GM18499 (cell line): ENCODE data around the gene DNAJC15.

Experiments used
- ATAC-seq: cut with Tn5 transposase; IDR thresholded peaks from one replicate; pipeline ENCODE4 v1.9.1; 2021; ENCODE audit warnings: moderate number of reproducible peaks; ENCODE audit not compliant: insufficient read depth, unreplicated experiment

DNAJC15 gene

DNA sequence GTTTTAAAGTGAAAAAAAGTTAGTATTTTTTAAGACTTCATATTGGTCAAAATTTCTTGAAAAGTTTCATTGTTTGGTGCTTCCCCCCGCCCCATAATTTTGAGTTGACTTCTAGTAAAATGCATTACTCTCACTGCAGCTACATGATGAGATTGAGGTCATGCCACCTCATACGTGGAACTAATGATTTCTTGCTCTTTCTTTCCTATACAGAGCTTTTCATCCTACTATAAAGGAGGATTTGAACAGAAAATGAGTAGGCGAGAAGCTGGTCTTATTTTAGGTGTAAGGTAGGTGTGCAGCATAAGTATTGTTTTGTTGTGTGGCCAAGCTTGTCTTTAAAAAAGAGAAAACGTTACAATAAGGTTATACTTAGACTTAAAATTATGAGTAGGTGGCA lies 55.0 kb downstream of the DNAJC15 start:
- ATAC-seq: no peak

DNA sequence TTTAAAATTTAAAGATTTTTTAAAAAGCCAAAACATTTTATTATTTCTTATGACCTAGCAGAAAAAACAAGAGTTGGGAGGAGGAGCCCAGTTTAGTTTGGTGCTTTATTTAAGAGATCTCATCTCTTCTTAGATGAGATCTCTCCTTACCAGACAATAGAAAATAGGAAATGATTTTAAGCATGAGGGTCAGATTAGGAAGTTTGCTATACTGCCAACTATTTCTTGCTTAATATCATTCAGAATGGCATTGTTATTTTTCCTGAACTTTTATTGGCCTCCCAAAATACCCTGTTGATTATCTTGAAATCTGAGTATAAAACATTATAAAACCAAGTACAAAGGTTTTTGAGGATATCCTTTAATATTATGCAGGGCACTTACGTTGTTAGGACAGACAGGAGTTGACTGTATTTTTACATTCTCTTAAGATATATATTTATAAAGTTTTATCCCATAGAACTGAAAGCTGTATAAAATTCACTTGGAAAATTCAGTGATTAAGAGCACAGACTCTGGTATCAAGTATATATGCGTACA lies 56.1 kb downstream of the DNAJC15 start:
- ATAC-seq: no peak

GRCh38 chr13:43080199-43080598 lies 56.8 kb downstream of the DNAJC15 start:
- no peak for ATAC-seq

- no peak for ATAC-seq
Measured at GRCh38 chr13:43081866-43082265, 58.5 kb downstream of the DNAJC15 start.

GRCh38 chr13:43083750-43084149 lies 60.4 kb downstream of the DNAJC15 start:
- no peak for ATAC-seq

- no peak for ATAC-seq
Measured at GRCh38 chr13:43085545-43085944, 62.2 kb downstream of the DNAJC15 start.

DNA sequence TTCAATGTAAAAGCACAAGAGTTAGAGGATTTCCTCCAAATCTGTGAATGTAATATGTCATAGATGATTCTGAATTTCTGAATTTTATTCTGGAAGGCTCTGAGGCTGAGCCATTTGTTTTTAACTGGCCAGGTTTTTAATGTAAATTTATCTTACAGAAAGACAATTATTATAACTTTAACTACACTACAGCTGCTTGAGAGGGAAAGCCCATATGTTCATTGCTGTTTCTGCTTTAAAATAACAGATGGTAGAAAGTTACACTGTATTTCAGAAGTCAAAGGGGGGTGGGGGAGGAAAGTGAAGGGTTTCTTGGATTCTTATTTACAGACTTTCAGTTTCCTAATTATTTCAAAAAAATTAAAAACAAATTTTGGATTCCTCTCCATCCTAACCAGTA lies 62.8 kb downstream of the DNAJC15 start:
- no peak for ATAC-seq

- no peak for ATAC-seq
Measured at GRCh38 chr13:43088093-43088511, 64.7 kb downstream of the DNAJC15 start.

DNA sequence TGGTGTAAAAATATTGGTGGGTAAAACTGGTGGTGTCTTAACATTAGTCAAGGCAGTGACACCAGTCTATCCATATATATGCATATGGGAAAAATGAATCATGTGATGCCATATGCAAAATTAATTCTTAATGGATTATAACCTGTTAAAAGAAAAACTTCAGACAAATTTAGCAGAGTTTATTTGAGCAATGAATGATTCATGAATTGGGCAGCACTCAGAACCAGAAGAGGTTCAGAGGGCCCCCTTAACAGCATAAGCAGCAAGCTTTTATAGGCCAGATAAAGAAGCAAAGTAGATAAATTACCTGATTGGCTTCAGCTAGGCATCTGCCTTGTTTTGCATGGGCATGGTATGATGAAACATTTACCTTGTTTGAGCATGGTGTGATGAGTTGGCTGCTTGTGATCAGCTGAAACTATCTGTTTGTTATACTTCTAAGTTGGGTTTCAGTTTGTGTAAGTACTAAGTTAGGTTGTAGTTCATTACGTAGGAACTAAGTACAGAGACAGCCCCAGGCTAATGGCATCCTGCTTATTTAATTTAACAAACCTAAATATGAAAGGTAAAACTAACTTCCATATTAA lies 66.6 kb downstream of the DNAJC15 start:
- ATAC-seq: no peak

DNA sequence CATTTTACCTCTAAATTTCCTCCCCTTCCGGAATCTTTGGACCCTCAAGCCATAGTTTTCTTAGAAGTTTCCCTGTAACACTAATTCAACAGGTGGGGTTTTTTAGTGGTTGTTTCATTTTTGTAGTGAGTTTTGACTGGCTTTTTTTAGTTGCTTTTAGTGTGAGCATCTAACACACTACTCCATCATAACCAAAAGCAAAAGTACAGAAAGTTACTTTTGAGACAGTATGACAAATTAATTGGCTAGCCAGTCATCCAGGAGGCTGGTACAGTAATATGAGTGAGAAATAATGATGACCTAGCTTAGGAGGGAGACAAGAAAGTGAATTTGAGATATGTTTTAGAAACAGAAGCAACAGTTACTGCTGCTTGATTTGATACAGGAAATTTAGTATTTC lies 71.5 kb downstream of the DNAJC15 start:
- ATAC-seq: peak; percentile 66

DNA sequence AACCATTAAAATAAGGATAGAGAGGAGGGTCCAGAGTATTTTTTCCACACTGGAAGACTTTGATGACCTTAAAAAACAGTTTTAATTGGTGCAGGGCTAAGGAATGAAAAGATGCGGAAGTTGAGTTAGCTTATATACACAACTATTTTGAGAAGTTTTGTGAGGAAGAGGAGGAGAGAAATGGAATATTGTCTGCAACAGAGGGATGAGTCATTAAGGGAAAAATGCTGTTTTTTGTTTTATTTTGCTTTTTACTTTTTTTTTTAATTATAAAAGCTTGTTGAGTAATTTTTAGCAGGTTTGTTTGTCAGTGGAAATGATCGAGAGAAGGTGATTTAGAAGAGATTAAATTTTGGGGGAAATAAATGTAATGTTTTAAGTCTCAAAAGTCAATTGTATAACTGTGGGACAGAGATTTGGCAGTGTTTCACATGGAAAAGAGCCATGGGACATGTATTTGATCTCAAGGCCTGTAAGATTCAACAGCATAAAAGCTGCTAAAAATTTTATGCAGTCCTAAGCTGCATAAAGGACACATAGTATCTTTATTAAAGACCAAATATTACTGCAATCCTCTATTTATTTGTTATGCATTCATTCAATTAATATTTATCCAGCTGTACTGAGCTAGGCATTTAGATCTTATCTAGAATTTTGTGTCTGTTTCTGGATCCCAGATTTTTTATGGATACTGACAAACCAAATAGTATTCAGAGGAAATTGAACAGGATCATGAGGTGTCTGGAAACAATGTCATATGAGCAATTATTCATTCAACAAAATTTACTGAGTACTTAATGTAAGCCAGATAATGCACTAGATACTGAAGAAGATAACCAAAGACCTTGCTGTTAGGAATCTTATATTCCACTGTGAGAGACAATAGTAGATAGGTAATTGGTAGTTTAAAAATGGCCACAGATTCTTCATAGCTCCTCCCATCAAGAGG lies 72.7 kb downstream of the DNAJC15 start:
- no peak for ATAC-seq

GRCh38 chr13:43100667-43101066 lies 77.3 kb downstream of the DNAJC15 start:
- ATAC-seq: no peak

- ATAC-seq: no peak
Measured at GRCh38 chr13:43102304-43102703, 78.9 kb downstream of the DNAJC15 start.

- ATAC-seq: no peak
Measured at GRCh38 chr13:43107780-43108179, 84.4 kb downstream of the DNAJC15 start.

DNA sequence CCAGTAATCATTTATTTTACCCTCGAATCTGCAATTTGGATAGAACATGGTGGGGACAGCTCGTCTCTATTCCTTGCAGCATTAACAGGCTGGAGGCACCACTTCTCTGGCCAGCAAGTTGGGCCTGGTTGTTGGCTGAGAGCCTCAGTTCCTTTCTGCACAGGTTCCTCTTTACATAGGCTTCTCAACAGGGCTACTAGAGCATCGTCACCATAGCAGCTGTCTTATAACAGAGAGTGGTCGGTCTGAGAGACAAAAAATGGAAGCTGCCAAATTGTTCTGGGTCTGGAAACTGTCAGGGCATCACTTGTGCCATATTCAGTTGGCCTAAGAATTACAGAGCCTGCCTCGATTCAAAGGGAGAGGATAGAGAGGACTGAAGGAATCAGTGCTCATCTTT lies 86.7 kb downstream of the DNAJC15 start:
- ATAC-seq: no peak

DNA sequence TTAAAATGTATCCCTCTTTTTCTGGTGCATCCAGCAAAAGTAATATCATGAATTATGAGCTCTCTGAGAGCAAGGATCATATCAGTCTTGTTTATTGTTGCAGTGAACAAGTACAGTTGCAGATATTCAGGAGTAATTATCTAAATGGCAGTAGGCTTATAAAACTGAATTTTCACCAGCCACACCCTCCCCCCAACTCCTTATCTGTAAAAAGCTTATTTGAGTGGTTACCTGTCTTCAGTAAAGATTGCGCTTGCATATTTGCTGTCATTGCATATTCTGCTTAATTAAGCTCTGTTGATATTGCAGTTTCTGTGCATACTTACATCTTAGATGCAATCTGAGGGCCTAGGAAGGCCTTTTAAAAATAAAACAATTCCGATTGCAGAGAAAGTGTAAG lies 87.3 kb downstream of the DNAJC15 start:
- no peak for ATAC-seq

GRCh38 chr13:43111559-43112400 lies 88.4 kb downstream of the DNAJC15 start:
- no peak for ATAC-seq

DNA sequence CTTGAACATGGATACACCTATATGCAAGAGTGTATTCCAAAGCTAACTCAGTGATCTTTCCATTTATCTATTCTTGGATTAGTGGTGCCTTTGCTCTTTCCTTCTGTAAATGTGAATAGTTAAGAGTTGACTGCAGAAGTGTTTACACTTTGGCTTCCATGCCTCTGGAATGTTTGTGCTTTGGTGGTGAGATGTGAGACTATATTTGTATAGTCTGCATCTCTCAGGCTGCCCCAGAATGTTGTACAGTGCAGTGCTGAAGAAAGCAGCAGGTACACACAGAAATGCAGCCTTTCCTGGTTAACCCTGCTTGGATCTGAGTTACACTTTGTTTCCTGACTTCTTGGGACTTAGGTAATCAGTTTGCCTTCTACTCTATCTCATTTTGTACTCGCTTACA lies 90.2 kb downstream of the DNAJC15 start:
- no peak for ATAC-seq

DNA sequence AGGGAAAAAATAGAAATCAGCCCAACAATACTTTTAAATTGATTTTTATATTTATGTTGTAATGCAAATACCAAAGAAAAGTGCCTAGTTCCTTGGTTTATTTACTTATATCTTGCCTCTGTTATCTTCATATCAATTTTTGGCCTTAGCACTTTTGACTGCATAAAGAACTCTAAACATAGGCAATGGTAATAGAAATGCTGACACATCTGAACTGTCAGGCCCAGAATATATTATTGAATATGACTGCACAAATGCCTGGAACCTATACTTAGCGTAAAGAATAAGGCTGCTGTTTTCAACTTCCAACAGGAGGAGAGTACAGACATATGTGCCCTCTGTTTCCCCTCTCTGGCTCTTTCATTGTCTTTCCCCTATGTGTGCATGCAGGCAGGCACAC lies 91.1 kb downstream of the DNAJC15 start:
- no peak for ATAC-seq

GRCh38 chr13:43115141-43115540 lies 91.8 kb downstream of the DNAJC15 start:
- no peak for ATAC-seq

DNA sequence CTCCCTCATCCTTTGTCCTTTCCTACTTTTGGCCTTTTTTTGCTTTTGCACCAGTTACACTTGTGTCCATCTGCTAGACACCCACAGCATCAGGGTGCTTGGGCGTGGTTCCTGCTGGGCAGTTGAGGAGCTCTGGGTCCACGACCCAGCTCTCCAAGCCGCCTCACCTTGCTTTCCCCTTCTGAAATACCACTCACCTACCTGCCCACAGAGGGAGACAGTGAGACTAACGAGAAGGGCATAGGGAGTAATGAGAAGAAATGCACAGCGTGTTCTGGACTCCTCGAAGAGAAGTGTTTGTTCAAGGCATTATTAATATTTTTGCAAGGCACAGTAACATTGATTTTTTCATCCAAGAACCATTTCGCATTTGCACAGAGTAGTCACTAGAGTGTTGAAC lies 92.9 kb downstream of the DNAJC15 start:
- ATAC-seq: no peak
